Measurements from ENCODE around the gene UBALD1. TPM values are rescaled to one million over a fixed set of nuclear protein-coding genes. Genes with fewer than 3 reads are reported as not detected.

UBALD1 gene
- total RNA-seq, 1 donor from 2014 or later, result 30.8 TPM

DNA sequence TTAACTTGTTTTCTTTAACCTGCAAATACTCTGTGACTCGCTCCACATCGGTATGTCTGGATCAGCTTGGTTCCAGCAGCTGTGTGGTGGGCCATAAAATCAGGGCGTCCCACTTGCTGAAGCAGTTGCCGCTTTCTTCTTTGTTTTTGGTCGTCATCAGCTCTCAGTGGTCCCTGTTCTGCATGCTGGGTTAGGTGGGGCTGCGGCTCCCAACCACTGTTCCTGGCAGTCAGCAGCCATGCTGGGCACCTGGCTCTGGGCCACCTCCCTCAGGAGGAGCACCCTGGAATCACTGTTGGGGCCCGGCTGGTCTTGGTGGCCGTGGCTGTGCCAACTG, 32.9 kb upstream of the UBALD1 start:
- DNase-seq (ENCODE audit: low spot score) (no peak), ATAC-seq (no peak)
- intact Hi-C loops (cut with DNase I), result no loop called here

DNA sequence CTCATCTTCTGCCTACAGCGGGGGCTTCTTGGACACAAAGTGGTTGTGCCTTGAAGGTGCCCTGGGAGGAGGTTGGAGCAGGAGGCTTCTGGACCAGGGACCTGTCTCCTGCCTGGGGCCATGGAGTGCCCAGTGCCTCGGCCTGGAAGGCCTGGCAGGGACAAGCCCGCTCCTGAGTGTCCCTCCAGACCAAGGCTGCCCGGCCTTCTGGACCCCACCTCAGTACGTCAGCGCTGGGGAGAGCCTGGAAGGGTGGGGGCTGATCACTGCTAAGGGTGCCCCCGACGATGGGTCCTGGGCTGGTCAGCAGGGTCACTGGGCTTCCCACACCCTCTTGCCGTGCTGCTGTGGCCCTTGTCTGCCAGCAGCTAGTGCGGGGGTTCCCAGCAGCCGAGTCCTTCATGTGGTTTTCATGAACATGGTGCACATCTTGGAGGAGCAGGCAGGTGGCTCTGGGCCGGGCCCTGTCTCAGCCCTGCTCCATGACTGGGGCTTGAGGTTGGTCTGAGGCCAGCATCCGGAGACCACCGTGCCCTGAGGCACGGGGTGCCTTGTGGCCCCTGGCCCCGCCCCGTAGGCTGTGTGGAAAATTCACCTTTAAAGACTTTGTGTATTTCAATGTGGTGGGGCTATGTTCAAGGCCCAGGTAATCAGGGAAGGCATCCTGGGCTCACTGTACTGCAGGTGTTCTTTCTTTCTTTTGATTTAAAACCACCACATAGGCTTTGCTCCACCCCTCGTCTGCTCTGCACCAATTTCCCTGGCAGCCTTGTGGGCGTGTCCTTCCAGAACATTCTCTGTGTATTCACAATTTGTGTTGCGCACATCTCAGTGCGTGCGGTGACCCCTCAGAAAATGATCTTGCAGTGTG, 32.3 kb upstream of the UBALD1 start:
- no peak for DNase-seq (ENCODE audit: low spot score)
- ATAC-seq, result peak; percentile 16
- intact Hi-C loops (cut with DNase I), result no loop called here

DNA sequence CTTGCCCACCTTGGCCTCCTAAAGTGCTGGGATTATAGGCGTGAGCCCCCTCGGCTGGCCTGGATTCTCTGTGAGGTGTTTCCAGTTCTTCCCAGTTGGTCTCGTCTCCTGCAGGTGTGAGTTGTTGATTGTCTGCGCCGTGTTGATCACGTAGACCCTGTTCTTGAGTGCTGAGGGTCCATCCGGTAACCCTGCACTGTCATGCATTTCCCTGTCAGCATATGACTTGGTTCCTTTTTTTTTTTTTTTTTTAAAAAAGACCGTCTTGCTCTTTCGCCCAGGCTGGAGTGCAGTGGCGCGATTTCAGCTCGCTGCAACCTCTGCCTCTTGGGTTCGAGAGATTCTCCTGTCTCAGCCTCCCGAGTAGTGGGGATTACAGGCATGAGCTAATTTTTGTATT, 27.2 kb upstream of the UBALD1 start:
- intact Hi-C loops (cut with DNase I), result no loop called here
- ATAC-seq, result no peak
- no peak for DNase-seq (ENCODE audit: low spot score)

DNA sequence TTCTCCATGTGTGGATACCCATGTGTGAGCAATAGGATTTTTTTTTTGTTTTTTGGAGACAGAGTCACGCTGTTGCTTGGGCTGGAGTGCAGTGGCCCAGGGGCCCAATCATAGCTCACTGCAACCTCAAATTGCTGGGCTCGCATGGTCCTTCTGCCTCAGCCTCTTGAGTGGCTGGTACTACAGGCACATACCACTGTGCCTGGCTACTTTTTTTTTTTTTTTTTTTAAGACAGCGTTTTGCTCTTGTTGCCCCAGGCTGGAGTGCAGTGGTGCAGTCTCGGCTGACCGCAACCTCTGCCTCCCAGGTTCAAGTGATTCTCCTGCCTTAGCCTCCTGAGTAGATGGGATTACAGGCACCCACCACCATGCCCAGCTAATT, 26.6 kb upstream of the UBALD1 start:
- ATAC-seq (no peak), DNase-seq (ENCODE audit: low spot score) (no peak)
- intact Hi-C loops (cut with DNase I), result no loop called here

DNA sequence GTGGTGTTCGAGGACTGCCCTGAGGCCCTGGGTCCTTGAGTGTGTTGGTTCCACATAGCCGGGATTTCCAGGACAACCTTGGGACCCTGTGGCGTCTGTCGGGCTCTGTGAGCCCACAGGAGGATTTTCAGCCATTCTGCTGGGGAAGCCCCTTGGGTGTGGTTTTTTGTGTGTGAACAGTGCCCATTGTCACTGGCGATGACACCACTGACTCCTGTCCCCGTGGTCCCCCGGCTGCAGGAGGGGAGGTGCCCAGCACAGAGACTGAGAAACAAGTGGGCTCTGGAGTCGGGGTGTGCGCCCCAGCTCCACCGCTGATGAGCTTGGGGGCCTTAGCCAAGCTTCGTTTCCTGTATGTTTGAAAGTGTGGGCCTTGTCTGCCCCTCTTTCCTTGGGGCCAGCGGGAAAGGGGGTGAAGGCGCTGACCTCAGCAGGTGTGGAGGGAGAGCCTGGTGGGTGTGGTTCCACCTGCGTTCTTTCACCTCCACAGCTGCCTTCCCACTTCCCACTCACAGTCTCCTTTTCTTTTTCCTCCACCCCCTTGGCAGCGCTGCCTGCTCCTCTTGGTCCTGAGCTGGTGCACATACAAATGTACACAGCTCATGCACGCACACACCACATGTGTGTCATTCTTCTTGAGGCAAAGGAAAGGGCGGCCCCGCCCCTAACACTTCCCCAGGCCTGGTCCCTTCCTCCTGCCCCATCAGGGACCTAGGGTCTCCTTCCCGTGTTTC, 26.1 kb upstream of the UBALD1 start:
- DNase-seq (ENCODE audit: low spot score) (no peak), ATAC-seq (peak; percentile 13)
- intact Hi-C loops (cut with DNase I), result no loop called here

DNA sequence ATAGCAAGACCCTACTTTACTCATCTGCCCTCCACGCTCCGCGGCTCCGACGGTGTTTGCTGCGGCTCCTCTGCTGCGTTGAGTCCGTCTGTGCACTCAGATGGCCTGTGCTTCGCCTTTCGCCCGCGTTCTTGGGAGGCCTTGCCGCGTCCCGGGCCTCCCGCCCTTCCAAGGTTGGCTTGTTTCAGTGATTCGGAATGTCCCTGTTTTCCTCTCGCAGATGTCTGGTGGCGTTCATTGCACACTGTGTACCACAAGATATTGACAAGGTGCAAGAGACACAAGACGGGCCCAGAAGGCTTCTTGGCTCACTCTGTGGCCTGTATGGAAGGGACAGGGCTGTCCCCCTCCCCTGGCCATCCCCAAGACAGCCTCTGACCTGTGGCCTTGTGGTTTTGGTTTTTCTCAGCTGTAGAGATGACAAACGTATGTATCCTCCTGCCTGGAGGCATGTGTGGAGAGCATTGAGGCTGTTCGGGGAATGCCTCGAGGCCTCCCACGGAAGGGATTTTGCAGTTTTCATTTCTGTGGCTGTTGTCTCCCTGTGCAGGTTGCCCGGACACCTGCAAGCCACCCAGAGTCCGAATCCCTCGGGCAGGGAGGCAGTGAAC, 25.3 kb upstream of the UBALD1 start:
- peak; percentile 25 for ATAC-seq
- intact Hi-C loops (cut with DNase I), result no loop called here
- DNase-seq (ENCODE audit: low spot score), result no peak

DNA sequence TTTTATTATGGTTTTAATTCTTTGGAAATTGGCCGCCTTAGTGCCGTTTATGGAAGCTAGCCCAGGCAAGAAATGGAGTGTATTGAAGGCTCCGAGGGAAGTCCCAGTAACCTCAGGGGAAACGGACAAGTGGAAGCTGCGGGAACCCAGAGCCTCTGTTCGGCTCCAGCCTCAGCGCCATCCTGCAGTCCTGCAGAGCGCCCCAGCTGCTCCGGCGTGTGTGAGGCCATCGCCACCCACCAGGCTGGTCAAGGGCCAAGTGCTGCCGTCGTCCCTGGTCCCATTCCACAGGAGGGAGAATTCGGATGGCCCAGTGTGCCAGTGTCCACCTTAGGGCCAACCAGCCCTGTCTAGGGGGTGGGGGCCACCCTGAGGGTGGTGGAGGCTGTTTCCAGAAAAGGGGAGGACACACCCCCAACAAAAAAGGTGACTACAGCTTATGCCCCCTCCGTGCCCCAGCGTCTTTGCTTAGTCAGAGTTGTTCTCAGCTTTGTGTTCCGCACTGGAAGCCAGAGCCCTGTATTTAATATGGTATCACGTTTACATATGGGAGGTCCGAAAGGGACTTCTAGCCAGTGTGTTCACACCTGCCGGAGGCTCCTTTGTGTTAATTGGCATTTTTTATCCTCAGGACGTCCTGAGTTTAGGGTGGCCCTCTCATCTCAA, 22.9 kb upstream of the UBALD1 start:
- no peak for ATAC-seq
- intact Hi-C loops (cut with DNase I), result no loop called here
- DNase-seq (ENCODE audit: low spot score), result no peak

DNA sequence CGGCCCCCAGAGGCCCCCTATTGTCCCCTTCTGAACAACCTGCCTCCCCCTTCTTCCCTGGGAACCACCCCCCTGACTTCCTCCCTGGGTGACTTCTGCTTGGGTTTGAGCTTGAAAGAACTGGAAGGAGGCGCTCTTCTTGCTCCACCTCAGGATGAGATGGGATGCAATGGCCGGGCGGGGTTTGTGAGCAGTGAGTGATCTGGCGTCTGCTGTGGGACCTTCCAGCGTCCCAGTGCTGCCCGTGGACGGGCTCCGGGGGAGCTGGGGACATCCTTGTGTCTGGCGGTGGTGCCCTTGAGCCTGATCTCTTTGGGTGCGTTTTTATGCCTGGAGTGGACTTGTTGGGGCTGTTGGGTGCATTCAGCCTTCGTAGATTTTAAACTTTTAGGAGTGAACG, 21.5 kb upstream of the UBALD1 start:
- intact Hi-C loops (cut with DNase I), result no loop called here
- ATAC-seq, result no peak
- no peak for DNase-seq (ENCODE audit: low spot score)

DNA sequence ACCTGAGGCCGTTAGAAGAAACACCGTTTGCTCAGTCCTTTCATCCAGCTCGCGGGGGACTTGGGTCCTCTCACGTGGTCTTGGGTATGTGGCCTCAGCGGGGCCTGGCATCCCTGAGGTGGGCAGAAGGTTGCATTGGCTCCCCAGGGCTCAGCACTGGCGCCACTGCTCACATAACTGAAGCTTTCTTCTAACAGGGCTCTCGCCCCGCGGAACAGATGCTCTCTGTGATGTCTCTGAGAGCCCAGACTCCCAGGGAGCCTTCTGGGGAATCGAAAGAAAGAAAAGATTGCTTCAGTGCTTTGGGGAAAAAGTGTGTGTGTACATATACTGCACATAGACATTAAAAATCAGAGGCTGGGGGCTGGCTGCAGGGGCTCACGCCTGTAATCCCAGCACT, 20.1 kb upstream of the UBALD1 start:
- intact Hi-C loops (cut with DNase I), result no loop called here
- ATAC-seq, result no peak
- DNase-seq (ENCODE audit: low spot score), result no peak

DNA sequence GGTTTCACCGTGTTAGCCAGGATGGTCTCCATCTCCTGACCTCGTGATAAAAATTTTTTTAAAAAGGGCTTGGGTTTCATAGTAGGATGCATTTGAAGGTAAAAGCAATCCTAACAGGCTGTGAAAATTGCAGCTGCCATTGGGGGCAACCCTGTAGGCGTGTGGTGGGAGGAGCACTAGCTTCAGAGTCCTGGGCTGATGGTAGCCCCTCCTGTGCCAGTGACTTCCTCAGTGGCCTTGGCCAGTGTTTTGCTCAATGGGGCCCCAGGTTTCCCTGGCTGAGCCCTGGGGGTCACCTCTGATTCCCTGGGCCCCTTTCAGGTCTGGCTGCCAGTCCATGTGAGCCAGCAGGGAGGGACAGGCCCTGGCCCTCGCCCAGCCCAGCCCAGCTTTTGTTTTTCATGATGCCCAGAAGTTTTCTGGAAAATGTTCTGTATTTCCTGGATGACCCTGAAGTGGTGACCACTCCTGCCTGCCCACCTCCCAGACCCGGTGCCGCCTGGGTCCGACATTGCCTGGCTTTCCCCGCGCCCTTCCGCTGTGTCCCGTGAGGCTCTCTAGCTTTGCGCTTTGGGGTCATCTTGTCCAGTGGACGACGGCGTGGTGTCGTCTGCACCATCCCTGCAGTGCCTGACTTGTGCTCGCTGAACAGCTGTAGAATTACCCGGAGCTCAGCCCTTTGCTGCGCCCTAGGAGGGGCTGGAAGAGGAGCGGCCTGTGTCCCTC, 19.4 kb upstream of the UBALD1 start:
- DNase-seq (ENCODE audit: low spot score), result no peak
- no peak for ATAC-seq
- intact Hi-C loops (cut with DNase I), result no loop called here

DNA sequence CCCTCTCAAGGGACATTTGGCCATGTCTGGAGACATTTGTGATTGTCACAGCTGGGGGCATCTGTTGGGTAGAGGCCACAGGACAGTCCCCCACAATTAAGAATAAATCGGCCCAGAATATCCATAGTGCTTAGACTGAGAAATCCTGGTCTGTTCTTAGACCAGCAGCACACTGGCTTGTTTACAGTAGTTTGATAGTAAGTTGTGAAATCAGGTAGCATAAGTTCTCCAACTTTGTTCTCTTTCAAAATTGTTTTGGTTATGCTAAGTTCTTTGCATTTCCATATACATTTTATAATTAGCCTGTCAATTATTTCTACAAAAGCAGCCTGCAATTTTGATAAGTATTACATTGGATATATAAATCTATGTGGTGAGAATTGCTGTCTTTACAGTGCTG, 16.8 kb upstream of the UBALD1 start:
- ATAC-seq, result no peak
- intact Hi-C loops (cut with DNase I), result no loop called here
- no peak for DNase-seq (ENCODE audit: low spot score)

DNA sequence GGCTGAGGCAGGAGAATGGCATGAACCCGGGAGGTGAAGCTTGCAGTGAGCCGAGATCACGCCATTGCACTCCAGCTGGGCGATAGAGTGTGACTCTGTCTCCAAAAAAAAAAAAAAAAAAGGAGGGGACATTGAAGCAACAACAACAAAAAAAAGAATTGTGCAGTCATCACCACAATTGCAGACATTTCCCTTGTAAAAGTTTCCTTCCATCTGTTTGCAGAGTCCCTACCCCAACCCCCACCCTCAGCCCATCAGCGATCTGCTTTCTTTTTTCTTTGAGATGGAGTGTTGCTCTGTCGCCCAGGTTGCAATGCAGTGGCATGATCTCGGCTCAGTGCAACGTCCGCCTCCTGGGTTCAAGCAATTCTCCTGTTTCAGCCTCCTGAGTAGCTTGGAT, 13.6 kb upstream of the UBALD1 start:
- no peak for DNase-seq (ENCODE audit: low spot score)
- ATAC-seq, result no peak
- intact Hi-C loops (cut with DNase I), result no loop called here

DNA sequence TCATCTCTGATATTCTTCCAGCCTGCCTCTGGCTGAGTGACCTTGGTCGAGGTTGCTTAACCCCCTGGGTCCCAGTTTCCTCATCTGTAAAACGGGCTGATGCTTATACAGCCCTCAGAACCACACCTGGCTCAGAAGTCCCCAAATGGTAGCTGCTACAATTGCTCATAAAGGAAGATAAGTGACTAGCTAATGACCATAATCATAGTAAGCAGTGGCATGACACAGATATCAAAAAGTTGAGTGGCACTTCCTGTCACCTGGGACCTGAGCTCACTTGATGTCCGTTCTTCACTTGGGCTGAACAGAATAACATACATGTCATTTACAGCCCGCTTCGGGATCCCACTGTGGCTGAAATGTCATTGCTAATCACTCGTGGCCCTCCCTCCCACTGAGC, 11.7 kb upstream of the UBALD1 start:
- ATAC-seq, result no peak
- intact Hi-C loops (cut with DNase I), result no loop called here
- no peak for DNase-seq (ENCODE audit: low spot score)

DNA sequence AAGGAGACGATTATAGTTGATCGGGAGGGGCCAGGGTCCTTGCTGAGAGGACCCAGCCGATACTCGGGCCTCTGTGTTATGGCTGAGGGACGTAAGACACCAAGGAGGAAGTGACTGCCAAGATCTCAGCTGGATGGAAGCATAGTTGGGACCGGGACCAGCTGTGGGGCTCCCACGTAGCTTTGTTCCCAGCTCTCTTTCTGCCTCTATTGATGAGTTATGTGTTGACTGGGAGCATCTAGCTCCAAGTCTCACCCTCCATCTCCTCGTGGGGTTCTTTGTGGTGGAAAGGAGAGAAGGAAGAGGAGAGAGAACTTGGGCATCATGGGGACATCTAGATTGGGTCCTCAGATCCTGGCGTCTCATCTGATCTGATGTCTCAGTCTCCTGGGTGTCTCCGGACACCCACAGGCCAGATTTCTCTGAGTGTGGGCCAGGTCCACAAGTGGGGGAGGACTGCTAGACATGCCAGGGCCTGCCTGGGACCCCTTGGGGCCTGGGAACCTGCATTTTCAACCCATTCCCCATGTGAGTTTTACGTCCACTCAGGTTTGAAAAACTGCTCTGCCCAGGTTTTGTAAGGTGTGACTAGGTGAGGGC, 11.0 kb upstream of the UBALD1 start:
- ATAC-seq (peak; percentile 2), DNase-seq (ENCODE audit: low spot score) (no peak)
- intact Hi-C loops (cut with DNase I), result no loop called here

DNA sequence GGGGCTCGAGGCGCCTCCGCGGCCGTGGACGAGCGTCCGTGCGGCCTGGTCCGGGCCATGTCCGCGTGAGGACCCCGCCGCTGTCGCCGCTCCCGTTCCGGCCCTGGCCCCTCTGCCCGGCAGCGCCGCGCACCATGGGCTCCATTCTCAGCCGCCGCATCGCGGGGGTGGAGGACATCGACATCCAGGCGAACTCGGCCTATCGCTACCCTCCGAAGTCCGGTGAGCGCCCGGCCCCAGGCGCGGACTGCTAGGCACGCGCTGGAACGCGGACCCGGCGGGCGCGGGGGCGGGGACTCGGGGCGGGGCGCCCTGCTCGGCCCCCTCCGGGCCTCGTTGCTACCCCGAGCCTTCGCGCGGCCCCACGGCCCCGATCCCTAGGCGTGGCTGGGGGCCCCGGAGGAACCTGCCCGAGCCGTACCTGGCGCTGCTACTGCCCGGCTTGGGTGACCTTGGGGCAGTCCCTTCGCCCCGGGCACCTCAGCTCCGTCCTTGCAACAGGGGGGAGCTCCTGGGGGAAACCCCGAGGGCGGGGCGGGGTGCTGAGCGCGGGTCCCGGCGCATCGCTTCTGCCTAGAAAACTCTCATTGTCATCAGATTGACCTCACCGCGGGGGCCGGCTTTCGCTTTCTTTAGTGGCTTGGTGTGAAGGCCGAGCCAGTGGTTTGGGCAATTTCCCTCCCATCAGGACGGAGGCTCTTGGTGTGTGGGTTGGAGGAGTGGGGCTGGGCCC, 10.3 kb upstream of the UBALD1 start:
- DNase-seq (ENCODE audit: low spot score) (peak; percentile 83), ATAC-seq (peak; percentile 23)
- intact Hi-C loops (cut with DNase I), result no loop called here

DNA sequence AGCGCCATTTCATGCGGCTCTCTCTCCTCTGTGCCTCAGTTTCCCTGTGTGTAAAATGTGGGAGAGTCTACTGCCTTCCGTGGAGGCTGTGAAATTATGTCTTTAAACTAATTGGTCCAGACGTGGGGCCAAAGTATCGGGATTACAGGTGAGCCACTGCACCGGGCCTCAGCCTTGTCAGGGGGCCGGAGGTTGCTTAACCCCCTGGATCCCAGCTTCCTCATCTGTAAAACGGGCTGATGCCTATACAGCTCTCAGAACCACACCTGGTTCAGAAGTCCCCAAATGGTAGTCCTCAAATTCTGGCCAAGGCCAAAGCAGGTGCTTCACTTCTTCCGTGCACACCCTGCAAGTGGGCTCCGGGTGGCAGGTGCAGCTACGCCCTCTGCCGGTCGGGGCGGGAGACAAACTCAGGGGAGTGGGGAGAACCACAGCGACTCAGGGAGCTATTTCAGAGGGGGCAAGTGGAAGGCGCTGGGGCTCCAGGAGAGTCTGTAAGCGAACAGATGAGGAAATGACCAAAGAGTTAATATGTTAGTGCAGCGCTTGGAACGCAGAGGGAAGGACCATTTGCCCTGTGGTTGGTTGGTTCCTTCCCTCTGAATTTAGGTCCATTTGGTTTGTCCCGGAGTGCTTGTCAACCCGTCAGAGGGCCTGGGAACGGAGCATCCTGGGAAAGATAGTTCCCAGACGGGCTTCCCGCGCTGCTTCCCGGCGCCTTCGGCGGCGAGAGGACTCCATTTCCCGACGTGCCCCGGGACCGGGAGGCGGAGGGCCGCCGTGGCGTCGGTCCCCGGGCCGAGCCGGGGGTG, 9.5 kb upstream of the UBALD1 start, which contains the start of gene MGRN1:
MGRN1 (plus strand) TSS at position 812 of the 812 bp plus-strand sequence. CDS start 135 bp downstream, outside the sequence.
- peak; percentile 99 for ATAC-seq

DNA sequence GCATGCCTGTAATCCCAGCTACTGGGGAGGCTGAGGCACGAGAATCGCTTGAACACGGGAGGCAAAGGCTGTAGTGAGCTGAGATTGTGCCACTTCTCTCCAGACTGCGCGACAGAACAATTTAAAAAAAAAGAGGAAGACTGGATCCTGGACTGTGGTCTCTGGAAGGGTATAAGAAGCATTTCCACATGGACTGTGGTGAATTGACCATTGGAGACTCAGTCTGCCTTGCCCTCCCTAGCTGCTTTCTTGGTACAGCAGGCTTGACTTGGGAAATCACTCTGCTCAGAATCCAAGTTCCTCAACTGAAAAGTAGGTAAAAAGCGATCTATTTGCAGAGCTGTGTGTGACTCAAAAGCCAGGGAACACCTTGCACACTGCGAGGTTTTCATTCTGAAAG, 8.9 kb upstream of the UBALD1 start:
- DNase-seq (ENCODE audit: low spot score), result no peak
- intact Hi-C loops (cut with DNase I), result no loop called here
- no peak for ATAC-seq

More for the DNA sequence above, 9.5 kb upstream of the UBALD1 start, which contains the start of gene MGRN1:
- intact Hi-C loops (cut with DNase I), result no loop called here
- DNase-seq (ENCODE audit: low spot score), result peak; percentile 96
